Body of pancreas (tissue), 4 donors: ENCODE results near the gene STX1B. TPM values are rescaled to one million over a fixed set of nuclear protein-coding genes. Genes with fewer than 3 reads are reported as not detected.

Source experiments
- ATAC-seq: fragments of 150-250 bp; one replicate; pipeline ENCODE4 v1.9.1; 2016
- DNase-seq, 4 donors: peaks; one replicate each; pipeline ENCODE4 v3.0.0-alpha.2; 2019
- H3K27ac ChIP-seq, 4 donors: fragments of 200-600 bp; sonication (generic); 1 replicate in 3 of 4; 2 replicates in 1 of 4; pipeline versions ENCODE4 v1.5.1 to v1.6.1; 2016 to 2019; ENCODE audit warnings: mild to moderate bottlenecking in 1 of 4, mixed read lengths in 1 of 4, moderate library complexity in 1 of 4
- H3K27me3 ChIP-seq, 2 donors: fragments of 200-600 bp; sonication (generic); one replicate each; pipeline ENCODE4 v1.6.0; 2016; ENCODE audit warnings: mild to moderate bottlenecking in 1 of 2
- H3K36me3 ChIP-seq, 2 donors: fragments of 200-600 bp; sonication (generic); replicated peaks in 1 of 2; 2 replicates each; pipeline ENCODE4 v1.5.1; 2016; ENCODE audit warnings: low read depth in 2 of 2; ENCODE audit not compliant: insufficient read depth in 1 of 2
- H3K4me1 ChIP-seq: fragments of 200-600 bp; sonication (generic); one replicate; pipeline ENCODE4 v1.6.0; 2016
- H3K4me3 ChIP-seq, 2 donors: fragments of 200-600 bp; sonication (generic); 1 replicate in 1 of 2; 2 replicates in 1 of 2; pipeline ENCODE4 v1.5.1; 2016 to 2019
- H3K9me3 ChIP-seq, 3 donors: fragments of 200-600 bp; sonication (generic); 1 replicate in 2 of 3; 2 replicates in 1 of 3; pipeline ENCODE4 v1.5.1; 2016
- CTCF ChIP-seq, 7 experiments: fragments of 450-650 bp in 4 of 7; fragments of 200-600 bp in 3 of 7; sonication (generic) in 3 of 7; IDR thresholded peaks; one replicate each; pipeline ENCODE4 v1.5.1; 2016 to 2019; ENCODE audit warnings: antibody characterized with exemption in 7 of 7
- POLR2A ChIP-seq, 3 donors: fragments of 450-650 bp; IDR thresholded peaks; one replicate each; pipeline ENCODE4 v1.6.1; 2016; ENCODE audit warnings: antibody characterized with exemption in 3 of 3, mild to moderate bottlenecking in 2 of 3
- WGBS, 2 donors: methylation state at CpG; one replicate each; pipeline ENCODE4 v1.1.5; 2017; 5-methylcytosine and 5-hydroxymethylcytosine counted together
- intact Hi-C: fragments of 100-400 bp; cut with DNase I; formaldehyde crosslinking; loops from one replicate; pipeline ENCODE4 v1.15.1; 2023
- total RNA-seq, 2 donors: library from RNA; depleted of rRNA; stranded (reverse); fragments of >200 nt; gene quantifications; one replicate each; pipeline ENCODE4 v1.1.0, GENCODE V29; 2016

STX1B gene
- total RNA-seq, 2 donors from 2014 or later, result 0.26 to 0.33 TPM

- intact Hi-C loops, result no loop called here
Measured at GRCh38 chr16:31000671-31001382, 9.6 kb downstream of the STX1B start.

GRCh38 chr16:30998852-30999761, 11.3 kb downstream of the STX1B start:
- Histone ChIP-seq H3K36me3 (no peaks in the 10 kb centered on the region), H3K4me1 (peaks cover 34% of the 10 kb centered on the region), H3K27ac (peak overlapping the region in 2 of 4 donors; percentile 55 to 81), H3K27me3 (no peaks in the 10 kb centered on the region), H3K9me3 (no peaks in the 10 kb centered on the region), H3K4me3 (no peak overlapping the region)
- TF ChIP-seq POLR2A (IDR thresholded peaks at IDR 0.05), result no peak
- no peak for TF ChIP-seq CTCF (IDR thresholded peaks at IDR 0.05)
- WGBS, 2 donors, result 50 to 63% methylated on average over 6 of the region's 6 CpGs
- DNase-seq (no peak), ATAC-seq (no peak)
- intact Hi-C loops, result no loop called here

More at GRCh38 chr16:31000671-31001382, 9.6 kb downstream of the STX1B start:
- Histone ChIP-seq H3K27ac (no peak overlapping the region), H3K9me3 (no peaks in the 10 kb centered on the region), H3K4me1 (peaks cover 34% of the 10 kb centered on the region), H3K36me3 (no peaks in the 10 kb centered on the region), H3K27me3 (no peaks in the 10 kb centered on the region), H3K4me3 (no peak overlapping the region)
- ATAC-seq (no peak), DNase-seq (no peak)
- 83 to 85% methylated on average over 18 to 19 of the region's 19 CpGs for WGBS, 2 donors
- TF ChIP-seq CTCF (IDR thresholded peaks at IDR 0.05) (no peak), POLR2A (IDR thresholded peaks at IDR 0.05) (no peak)

- TF ChIP-seq POLR2A (IDR thresholded peaks at IDR 0.05) (no peak), CTCF (IDR thresholded peaks at IDR 0.05) (no peak)
- peaks cover 34% of the 10 kb centered on the region for H3K4me1 ChIP-seq
- DNase-seq (no peak), ATAC-seq (no peak)
- no peak overlapping the region for H3K4me3 ChIP-seq
- peak overlapping the region in 2 of 4 donors; percentile 55 to 81 for H3K27ac ChIP-seq
- intact Hi-C loops, result no loop called here
- H3K36me3 ChIP-seq, result no peaks in the 10 kb centered on the region
- 62 to 65% methylated on average over 13 to 21 of the region's 21 CpGs for WGBS, 2 donors
- H3K27me3 ChIP-seq, result no peaks in the 10 kb centered on the region
- H3K9me3 ChIP-seq, result no peaks in the 10 kb centered on the region
Measured at GRCh38 chr16:30997725-30998711, 12.4 kb downstream of the STX1B start.

- Histone ChIP-seq H3K27me3 (no peaks in the 10 kb centered on the region), H3K9me3 (no peaks in the 10 kb centered on the region), H3K4me3 (peak overlapping the region in 1 of 2 donors; percentile 18), H3K27ac (peak overlapping the region in 3 of 4 donors; percentile 3 to 81 (median 67)), H3K4me1 (peaks cover 33% of the 10 kb centered on the region), H3K36me3 (no peaks in the 10 kb centered on the region)
- DNase-seq, result peak; percentile 79 to 86 (median 82)
- intact Hi-C loops, result no loop called here
- 3% methylated on average over 19 to 36 of the region's 60 CpGs for WGBS, 2 donors
- peak; percentile 90 for ATAC-seq
- TF ChIP-seq POLR2A (IDR thresholded peaks at IDR 0.05) (peak; percentile 24 to 74 (median 60)), CTCF (IDR thresholded peaks at IDR 0.05) (no peak)
Measured at GRCh38 chr16:30996985-30997724, 13.3 kb downstream of the STX1B start.
